ENCODE measurements around the gene SALL4.
"Not testable (repeated sequence)": the region's sequence is repeated elsewhere in the genome, so short reads cannot be mapped to it uniquely, and the experiment has no call there.

The SALL4 gene

GRCh38 chr20:51803148-51803854 lies 980 bp upstream of the SALL4 start:
- in situ Hi-C loops (cut with MboI; ENCODE audit: low sequenced_read_pairs): no loop called here

GRCh38 chr20:51801823-51802123 lies 548 bp downstream of the SALL4 start:
- in situ Hi-C loops (cut with MboI; ENCODE audit: low sequenced_read_pairs): no loop called here

- in situ Hi-C loops (cut with MboI; ENCODE audit: low sequenced_read_pairs): no loop called here
These were observed 1.0 kb downstream of the SALL4 start for GRCh38 chr20:51801122-51801822.

GRCh38 chr20:51800872-51801121 lies 1.5 kb downstream of the SALL4 start:
- in situ Hi-C loops (cut with MboI; ENCODE audit: low sequenced_read_pairs): no loop called here

GRCh38 chr20:51800060-51800871 lies 2.1 kb downstream of the SALL4 start:
- in situ Hi-C loops (cut with MboI; ENCODE audit: low sequenced_read_pairs): no loop called here

GRCh38 chr20:51799401-51799860 lies 2.9 kb downstream of the SALL4 start:
- in situ Hi-C loops (cut with MboI; ENCODE audit: low sequenced_read_pairs): no loop called here

- in situ Hi-C loops (cut with MboI; ENCODE audit: low sequenced_read_pairs): no loop called here
These were observed 4.8 kb downstream of the SALL4 start for GRCh38 chr20:51797357-51798025.

- in situ Hi-C loops (cut with MboI; ENCODE audit: low sequenced_read_pairs): no loop called here
These were observed 6.0 kb downstream of the SALL4 start for GRCh38 chr20:51796340-51796739.

GRCh38 chr20:51792960-51793359 lies 9.4 kb downstream of the SALL4 start:
- in situ Hi-C loops (cut with MboI; ENCODE audit: low sequenced_read_pairs): no loop called here

GRCh38 chr20:51791626-51792025 lies 10.7 kb downstream of the SALL4 start:
- in situ Hi-C loops (cut with MboI; ENCODE audit: low sequenced_read_pairs): no loop called here

- in situ Hi-C loops (cut with MboI; ENCODE audit: low sequenced_read_pairs): no loop called here
These were observed 12.1 kb downstream of the SALL4 start for GRCh38 chr20:51790256-51790655.

GRCh38 chr20:51789434-51789833 lies 12.9 kb downstream of the SALL4 start:
- in situ Hi-C loops (cut with MboI; ENCODE audit: low sequenced_read_pairs): no loop called here

- in situ Hi-C loops (cut with MboI; ENCODE audit: low sequenced_read_pairs): no loop called here
These were observed 13.5 kb downstream of the SALL4 start for GRCh38 chr20:51788822-51789221.

- in situ Hi-C loops (cut with MboI; ENCODE audit: low sequenced_read_pairs): no loop called here
These were observed 18.0 kb downstream of the SALL4 start for GRCh38 chr20:51784299-51784698.

GRCh38 chr20:51778229-51778759 lies 24.0 kb downstream of the SALL4 start:
- in situ Hi-C loops (cut with MboI; ENCODE audit: low sequenced_read_pairs): not testable (repeated sequence)

- in situ Hi-C loops (cut with MboI; ENCODE audit: low sequenced_read_pairs): no loop called here
These were observed 27.1 kb downstream of the SALL4 start for GRCh38 chr20:51775241-51775640.

- in situ Hi-C loops (cut with MboI; ENCODE audit: low sequenced_read_pairs): no loop called here
These were observed 30.1 kb downstream of the SALL4 start for GRCh38 chr20:51772236-51772635.

GRCh38 chr20:51769976-51770615 lies 32.2 kb downstream of the SALL4 start:
- in situ Hi-C loops (cut with MboI; ENCODE audit: low sequenced_read_pairs): no loop called here

- in situ Hi-C loops (cut with MboI; ENCODE audit: low sequenced_read_pairs): no loop called here
These were observed 33.4 kb downstream of the SALL4 start for GRCh38 chr20:51768759-51769517.

Measured in hTERT RPE-1 (cell line).